Stimulated activated CD8-positive, alpha-beta memory T cell treated with anti-CD3 and anti-CD28 coated beads, Interleukin-7, amount 100 ng/mL, for 1 hour (primary cell): ENCODE results near the gene NFKBIA.
"Not testable (repeated sequence)": the region's sequence is repeated elsewhere in the genome, so short reads cannot be mapped to it uniquely, and the experiment has no call there.

Experiments
- DNase-seq, 2 donors: peaks; one replicate each; pipeline ENCODE4 v3.0.0-alpha.2; 2020; ENCODE audit warnings: low read depth in 2 of 2

NFKBIA gene

GRCh38 chr14:35409595-35409994, 5.0 kb upstream of the NFKBIA start:
- DNase-seq, result no peak

GRCh38 chr14:35408026-35408425, 3.5 kb upstream of the NFKBIA start:
- DNase-seq, result no peak

GRCh38 chr14:35407306-35407630, 2.7 kb upstream of the NFKBIA start:
- DNase-seq, result no peak

- DNase-seq, result no peak
These were observed 2.2 kb upstream of the NFKBIA start for GRCh38 chr14:35406506-35407305.

DNA sequence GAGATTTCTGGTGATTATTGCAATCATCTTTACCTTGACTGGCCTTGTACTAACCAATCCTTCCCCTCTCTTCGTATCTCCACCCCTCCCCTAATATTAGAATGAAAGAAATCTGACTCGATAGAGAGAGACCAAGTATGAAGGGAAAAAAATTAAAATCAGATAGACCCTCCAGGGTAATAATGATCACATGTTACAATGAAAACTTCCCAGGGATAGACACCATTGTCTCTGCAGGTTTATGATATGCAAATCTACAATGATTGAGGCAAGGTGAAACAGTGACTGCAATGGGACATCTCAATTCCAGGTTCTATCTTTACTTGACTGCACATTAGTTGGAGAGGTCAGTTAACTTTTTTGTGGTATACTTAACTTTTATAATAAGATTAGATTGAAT, 1.5 kb upstream of the NFKBIA start:
- DNase-seq, result no peak

GRCh38 chr14:35405304-35405996, 901 bp upstream of the NFKBIA start:
- no peak for DNase-seq

GRCh38 chr14:35403603-35404448, 723 bp downstream of the NFKBIA start:
- DNase-seq, result peak; percentile 94 to 95

DNA sequence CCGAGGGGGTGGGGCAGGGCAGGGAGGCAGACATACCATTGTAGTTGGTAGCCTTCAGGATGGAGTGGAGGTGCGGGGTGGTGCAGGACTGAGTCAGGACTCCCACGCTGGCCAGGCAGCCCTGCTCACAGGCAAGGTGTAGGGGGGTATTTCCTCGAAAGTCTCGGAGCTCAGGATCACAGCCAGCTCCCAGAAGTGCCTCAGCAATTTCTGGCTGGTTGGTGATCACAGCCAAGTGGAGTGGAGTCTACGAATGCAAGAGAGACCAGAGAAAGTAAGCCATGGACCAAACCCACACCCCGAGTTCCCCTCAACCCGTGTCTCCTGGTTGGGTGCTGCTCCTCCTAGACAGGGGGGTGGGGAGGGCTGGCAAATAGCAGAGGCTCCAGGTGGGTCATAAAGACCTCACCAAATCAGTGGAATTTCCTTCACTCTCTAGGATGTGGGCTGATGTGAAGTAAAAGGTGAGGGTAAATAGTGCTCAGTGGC, 1.4 kb downstream of the NFKBIA start:
- DNase-seq, result no peak

GRCh38 chr14:35402323-35403113, 2.0 kb downstream of the NFKBIA start:
- no peak for DNase-seq

DNA sequence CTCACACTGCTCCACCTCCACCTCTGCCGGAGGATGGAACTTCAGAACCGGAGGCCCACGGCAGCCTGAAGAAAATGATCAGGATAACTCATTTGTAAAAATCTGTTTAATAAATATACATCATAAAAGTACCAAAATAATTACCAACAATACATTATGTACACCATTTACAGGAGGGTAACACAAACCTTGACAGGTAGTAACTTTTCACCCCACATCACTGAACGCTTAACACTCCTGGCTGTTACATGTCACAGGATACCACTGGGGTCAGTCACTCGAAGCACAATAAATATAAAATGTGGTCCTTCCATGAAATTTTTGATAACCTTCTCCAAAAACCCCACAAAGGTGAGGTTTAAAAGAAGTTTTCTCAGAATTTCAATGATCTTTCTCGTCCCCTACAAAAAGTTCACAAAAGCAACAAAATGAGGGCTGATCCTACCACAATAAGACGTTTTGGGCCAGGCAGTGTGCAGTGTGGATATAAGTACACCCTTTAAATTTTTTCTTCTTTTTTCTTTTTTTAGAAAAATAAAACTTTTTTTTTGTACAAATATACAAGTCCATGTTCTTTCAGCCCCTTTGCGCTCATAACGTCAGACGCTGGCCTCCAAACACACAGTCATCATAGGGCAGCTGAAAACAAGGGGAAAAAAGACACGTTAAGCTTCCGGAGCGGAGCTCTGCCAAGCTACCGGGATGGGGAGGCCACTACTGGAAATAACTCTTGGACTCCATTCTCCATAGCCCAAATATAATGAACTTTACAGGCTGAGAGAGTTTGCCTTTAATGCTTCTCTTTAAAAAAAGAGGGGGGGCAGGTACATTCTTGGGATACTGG, 2.9 kb downstream of the NFKBIA start:
- DNase-seq, result no peak

GRCh38 chr14:35400648-35401421, 3.7 kb downstream of the NFKBIA start:
- no peak for DNase-seq

DNA sequence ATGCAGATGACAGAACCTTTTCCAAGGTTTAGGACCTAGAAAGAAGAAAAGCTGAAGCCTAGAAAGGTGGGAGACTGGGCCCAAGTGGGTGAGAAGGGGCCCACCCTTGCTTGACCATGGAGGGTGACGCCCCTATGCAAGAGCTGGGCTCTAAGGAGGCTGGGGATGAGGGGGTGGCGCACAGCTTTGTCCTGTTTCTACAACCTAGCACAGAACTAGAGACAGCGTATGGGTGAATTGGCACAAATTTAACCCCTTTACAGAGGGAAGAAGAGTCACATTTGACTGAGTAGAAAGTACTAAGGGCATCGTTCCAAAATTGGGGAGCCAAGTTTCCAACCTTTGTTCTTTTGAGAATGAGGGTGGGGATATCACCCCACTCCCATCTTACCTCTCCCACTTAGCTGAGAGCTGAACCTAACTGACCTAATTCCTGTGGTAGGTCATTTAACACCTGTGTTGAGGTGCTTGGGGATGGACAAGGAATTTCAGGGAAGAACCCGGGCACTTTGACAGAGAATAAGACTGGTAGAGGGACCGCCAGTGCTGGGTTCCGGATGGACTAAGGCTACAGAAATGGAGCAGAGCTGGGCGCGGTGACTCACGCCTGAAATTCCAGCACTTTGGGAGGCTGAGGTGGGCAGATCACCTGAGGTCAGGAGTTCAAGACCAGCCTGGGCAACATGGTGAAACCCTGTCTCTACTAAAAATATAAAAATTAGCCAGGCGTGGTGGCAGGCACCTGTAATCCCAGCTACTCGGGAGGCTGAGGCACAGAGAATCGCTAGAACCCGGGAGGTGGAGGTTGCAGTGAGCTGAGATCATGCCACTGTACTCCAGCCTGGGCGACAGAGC, 5.2 kb downstream of the NFKBIA start:
- DNase-seq, result no peak

DNA sequence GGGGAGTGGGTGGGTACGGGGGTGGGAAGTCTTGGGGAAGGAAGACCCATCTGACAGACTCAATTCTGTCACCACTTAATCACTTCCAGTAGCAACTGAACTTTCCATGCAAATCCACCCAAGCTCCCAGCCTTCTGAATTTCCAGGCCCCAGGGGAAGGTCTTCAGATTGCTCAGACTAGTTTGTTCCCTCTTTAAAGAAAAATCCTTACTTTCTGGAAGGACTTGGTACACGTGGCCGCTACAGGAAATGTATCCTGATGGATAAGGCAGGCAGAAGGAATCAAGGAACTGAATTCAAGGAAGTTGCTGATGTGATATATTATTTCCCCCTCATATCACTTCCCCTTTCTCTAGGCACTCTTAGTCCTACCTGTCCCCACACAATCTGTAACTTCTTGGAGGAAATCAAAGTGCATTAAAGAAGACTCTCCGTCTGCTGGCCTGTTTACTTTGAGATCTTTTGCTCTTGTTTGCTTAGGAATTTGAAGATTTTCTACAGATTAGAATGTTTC, 6.4 kb downstream of the NFKBIA start:
- no peak for DNase-seq

DNA sequence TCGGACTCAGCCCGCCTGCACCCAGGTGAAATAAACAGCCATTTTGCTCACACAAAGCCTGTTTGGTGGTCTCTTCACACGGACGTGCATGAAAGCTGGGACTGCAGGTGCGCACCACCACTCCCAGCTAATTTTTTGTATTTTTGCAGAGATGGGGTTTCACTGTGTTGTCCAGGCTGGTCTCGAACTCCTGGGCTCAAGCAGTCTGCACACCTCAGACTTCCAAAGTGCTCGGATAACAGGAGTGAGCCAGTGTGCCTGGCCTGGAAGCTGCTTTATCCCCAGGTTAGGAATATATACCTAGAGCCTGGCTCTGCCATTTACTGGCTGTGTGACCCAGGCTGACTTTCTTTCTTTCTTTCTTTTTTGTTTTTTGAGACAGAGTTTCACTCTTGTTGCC, 7.9 kb downstream of the NFKBIA start:
- not testable (repeated sequence) for DNase-seq

GRCh38 chr14:35395283-35395682, 9.3 kb downstream of the NFKBIA start:
- DNase-seq, result no peak

DNA sequence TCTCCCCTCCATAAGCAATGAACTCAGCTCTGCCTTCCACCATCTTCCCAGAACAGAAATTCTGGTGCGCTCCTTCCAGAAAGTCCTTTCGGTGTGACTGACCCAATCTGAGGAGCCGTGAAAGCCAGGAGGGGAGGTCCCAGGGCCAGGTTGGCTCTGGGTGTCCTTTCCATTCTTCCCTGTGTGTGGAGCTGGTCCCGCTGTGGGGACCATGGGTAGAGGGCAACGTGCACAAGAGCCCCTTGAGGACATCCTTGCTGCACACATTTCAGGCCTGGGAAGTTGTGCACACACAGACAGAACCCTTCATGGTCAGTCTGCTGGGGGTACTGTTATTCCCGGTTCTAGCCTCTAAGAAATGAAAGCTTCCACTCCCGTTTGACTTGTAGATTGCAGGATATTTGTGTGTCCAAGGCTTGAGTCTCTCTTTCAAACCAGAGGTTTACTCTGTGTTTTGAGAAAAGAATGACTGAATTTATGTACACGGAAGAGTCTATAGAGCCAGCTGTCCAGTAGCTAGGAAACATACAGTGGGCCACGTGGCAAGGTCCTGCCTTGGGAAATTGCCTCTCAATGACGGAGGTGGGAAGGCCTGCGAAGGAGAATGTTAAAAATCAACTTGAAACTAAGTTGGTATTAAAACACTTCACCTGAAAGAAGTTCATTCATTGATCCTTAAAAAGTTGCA, 10.1 kb downstream of the NFKBIA start:
- DNase-seq, result no peak

GRCh38 chr14:35393826-35394225, 10.7 kb downstream of the NFKBIA start:
- no peak for DNase-seq

- no peak for DNase-seq
These were observed 12.4 kb downstream of the NFKBIA start for GRCh38 chr14:35392103-35392502.
